BE2C (cell line): ENCODE results near the gene FAM76B.

ENCODE experiments used
- DNase-seq: peaks from one replicate; pipeline ENCODE4 v3.0.0-alpha.2; 2020
- H3K27me3 ChIP-seq: fragments of 250-450 bp; sonication (Bioruptor Pico); 2 replicates; pipeline ENCODE4 v1.5.1; 2020; ENCODE audit warnings: mild to moderate bottlenecking
- H3K36me3 ChIP-seq: fragments of 250-450 bp; sonication (Bioruptor Pico); 2 replicates; pipeline ENCODE4 v1.5.1; 2020; ENCODE audit warnings: mild to moderate bottlenecking
- H3K4me1 ChIP-seq: fragments of 250-450 bp; sonication (Bioruptor Pico); 2 replicates; pipeline ENCODE4 v1.5.1; 2020
- H3K4me3 ChIP-seq: 2 replicates; pipeline ENCODE4 v1.5.1; 2011; ENCODE audit warnings: low read depth, low read length
- H3K9me3 ChIP-seq: fragments of 250-450 bp; sonication (Bioruptor Pico); 2 replicates; pipeline ENCODE4 v1.5.1; 2020
- CTCF ChIP-seq: IDR thresholded peaks from 2 replicates; pipeline ENCODE4 v1.5.1; 2012; ENCODE audit warnings: mild to moderate bottlenecking, low read depth, low read length

Gene FAM76B

GRCh38 chr11:95760941-95761340 is 28.6 kb downstream of the FAM76B start:
- Histone ChIP-seq H3K4me1 (peaks cover 4% of the 10 kb centered on the region), H3K36me3 (no peaks in the 10 kb centered on the region), H3K27me3 (no peaks in the 10 kb centered on the region), H3K9me3 (no peaks in the 10 kb centered on the region), H3K4me3 (no peak overlapping the region)
- no peak for TF ChIP-seq CTCF
- no peak for DNase-seq

GRCh38 chr11:95751515-95751914 is 38.1 kb downstream of the FAM76B start:
- Histone ChIP-seq H3K4me1 (no peaks in the 10 kb centered on the region), H3K9me3 (no peaks in the 10 kb centered on the region), H3K27me3 (no peaks in the 10 kb centered on the region), H3K4me3 (no peak overlapping the region), H3K36me3 (no peaks in the 10 kb centered on the region)
- no peak for TF ChIP-seq CTCF
- no peak for DNase-seq

- DNase-seq, result no peak
- no peaks in the 10 kb centered on the region for H3K27me3 ChIP-seq
- H3K4me1 ChIP-seq, result no peaks in the 10 kb centered on the region
- H3K4me3 ChIP-seq, result no peak overlapping the region
- no peaks in the 10 kb centered on the region for H3K9me3 ChIP-seq
- H3K36me3 ChIP-seq, result no peaks in the 10 kb centered on the region
- TF ChIP-seq CTCF, result no peak
Observed at GRCh38 chr11:95750101-95750500, 39.5 kb downstream of the FAM76B start.

- Histone ChIP-seq H3K36me3 (no peaks in the 10 kb centered on the region), H3K4me3 (no peak overlapping the region), H3K27me3 (no peaks in the 10 kb centered on the region), H3K9me3 (no peaks in the 10 kb centered on the region), H3K4me1 (no peaks in the 10 kb centered on the region; the same call in 1 of the 2 replicates)
- peak; percentile 48 for TF ChIP-seq CTCF
- DNase-seq, result peak; percentile 18
Observed at GRCh38 chr11:95739108-95739938, 50.3 kb downstream of the FAM76B start.

GRCh38 chr11:95736809-95737208 is 52.8 kb downstream of the FAM76B start:
- H3K36me3 ChIP-seq, result no peaks in the 10 kb centered on the region
- TF ChIP-seq CTCF, result no peak
- no peaks in the 10 kb centered on the region for H3K27me3 ChIP-seq
- peaks cover 3% of the 10 kb centered on the region; the same call in 1 of the 2 replicates for H3K4me1 ChIP-seq
- H3K4me3 ChIP-seq, result no peak overlapping the region
- no peak for DNase-seq
- H3K9me3 ChIP-seq, result no peaks in the 10 kb centered on the region

- Histone ChIP-seq H3K4me3 (no peak overlapping the region), H3K4me1 (peaks cover 3% of the 10 kb centered on the region; the same call in 1 of the 2 replicates), H3K27me3 (no peaks in the 10 kb centered on the region), H3K9me3 (no peaks in the 10 kb centered on the region), H3K36me3 (no peaks in the 10 kb centered on the region)
- no peak for TF ChIP-seq CTCF
- DNase-seq, result no peak
Observed at GRCh38 chr11:95736355-95736754, 53.2 kb downstream of the FAM76B start.
